ENCODE data around the gene CMTM8.

Gene CMTM8

DNA sequence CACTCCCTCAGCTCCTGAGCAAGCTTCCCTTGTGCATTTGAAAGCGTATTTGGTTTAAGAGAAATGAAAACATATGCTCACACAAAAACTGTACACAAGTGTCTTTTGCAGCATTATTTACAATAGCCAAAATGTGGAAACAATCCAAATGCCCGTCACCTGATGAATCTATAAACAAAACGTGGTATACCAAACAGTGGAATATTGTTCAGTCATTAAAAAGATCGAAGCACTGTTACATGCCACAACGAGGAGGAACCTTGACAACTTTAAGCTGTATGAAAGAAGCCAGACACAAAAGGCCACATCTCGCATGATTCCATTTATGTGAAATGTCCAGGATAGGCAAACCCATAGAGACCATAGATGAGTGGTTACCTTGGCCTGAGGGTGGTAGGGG, 81.6 kb downstream of the CMTM8 start:
- DNase-seq (ENCODE audit: low spot score), result no peak
- TF ChIP-seq CTCF (IDR thresholded peaks at IDR 0.05; ENCODE audit: extremely low read depth, insufficient read depth, missing control alignments), result no peak
- in situ Hi-C loops (cut with MboI; ENCODE audit: low pct_unique_long_range_greater_than_20kb, low sequenced_read_pairs, unreplicated experiment), result no loop called here

DNA sequence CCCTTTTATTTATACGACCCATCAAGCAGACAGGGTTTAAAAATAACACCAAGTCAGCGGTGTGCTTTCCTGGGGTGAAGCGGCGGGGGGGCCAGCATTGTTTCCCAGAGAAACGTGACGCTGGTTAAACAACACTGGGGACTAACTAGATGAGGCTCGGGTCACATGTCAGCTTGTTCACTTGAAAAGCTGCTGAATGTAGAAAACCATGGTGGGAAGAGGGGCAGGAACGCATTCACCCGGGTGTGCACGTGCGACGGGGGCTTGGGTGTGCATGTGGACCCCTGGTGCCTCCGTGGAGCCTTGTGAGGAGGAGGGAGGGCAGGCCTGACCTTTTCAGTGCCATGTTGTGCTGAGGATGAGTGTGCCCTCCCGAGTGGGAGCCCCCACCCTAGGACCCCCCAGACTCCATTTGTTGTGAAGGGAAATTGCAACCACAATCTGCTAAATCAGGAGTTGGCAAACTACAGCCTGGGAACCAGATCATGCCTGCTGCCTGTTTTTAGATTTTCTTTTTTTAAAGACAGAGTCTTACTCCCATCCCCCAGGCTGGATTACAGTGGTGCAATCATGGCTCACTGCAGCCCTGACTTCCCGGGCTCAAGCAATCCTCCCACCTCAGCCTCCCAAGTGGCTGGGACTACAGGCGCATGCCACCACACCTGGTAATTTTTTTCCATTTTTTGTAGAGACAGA, 82.8 kb downstream of the CMTM8 start:
- no peak for TF ChIP-seq CTCF (IDR thresholded peaks at IDR 0.05; ENCODE audit: extremely low read depth, insufficient read depth, missing control alignments)
- in situ Hi-C loops (cut with MboI; ENCODE audit: low pct_unique_long_range_greater_than_20kb, low sequenced_read_pairs, unreplicated experiment), result no loop called here
- no peak for DNase-seq (ENCODE audit: low spot score)

- DNase-seq (ENCODE audit: low spot score), result no peak
- in situ Hi-C loops (cut with MboI; ENCODE audit: low pct_unique_long_range_greater_than_20kb, low sequenced_read_pairs, unreplicated experiment), result no loop called here
- TF ChIP-seq CTCF (IDR thresholded peaks at IDR 0.05; ENCODE audit: extremely low read depth, insufficient read depth, missing control alignments), result no peak
Measured at GRCh38 chr3:32322311-32322710, 83.8 kb downstream of the CMTM8 start.

GRCh38 chr3:32323604-32324003, 85.1 kb downstream of the CMTM8 start:
- no peak for DNase-seq (ENCODE audit: low spot score)
- in situ Hi-C loops (cut with MboI; ENCODE audit: low pct_unique_long_range_greater_than_20kb, low sequenced_read_pairs, unreplicated experiment), result no loop called here
- no peak for TF ChIP-seq CTCF (IDR thresholded peaks at IDR 0.05; ENCODE audit: extremely low read depth, insufficient read depth, missing control alignments)

DNA sequence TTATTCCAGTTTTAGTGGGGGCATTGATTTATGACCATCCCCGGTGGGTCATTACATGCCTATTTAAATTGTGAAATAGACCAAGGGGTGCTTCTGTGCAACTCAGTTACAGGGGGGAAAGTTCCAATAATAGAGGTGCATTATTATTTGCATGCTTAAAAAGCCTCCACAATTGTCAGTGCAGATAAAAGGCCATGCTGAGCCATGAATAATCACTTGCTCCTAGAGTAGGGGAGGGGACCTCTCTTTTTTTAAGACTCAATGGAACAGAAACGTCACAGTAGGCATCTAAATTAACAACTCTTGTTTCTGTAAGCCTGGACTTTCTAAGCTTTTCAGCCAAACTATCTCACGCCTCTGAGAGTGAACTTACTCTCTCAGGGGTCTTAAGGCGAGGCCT, 86.7 kb downstream of the CMTM8 start:
- in situ Hi-C loops (cut with MboI; ENCODE audit: low pct_unique_long_range_greater_than_20kb, low sequenced_read_pairs, unreplicated experiment), result no loop called here

DNA sequence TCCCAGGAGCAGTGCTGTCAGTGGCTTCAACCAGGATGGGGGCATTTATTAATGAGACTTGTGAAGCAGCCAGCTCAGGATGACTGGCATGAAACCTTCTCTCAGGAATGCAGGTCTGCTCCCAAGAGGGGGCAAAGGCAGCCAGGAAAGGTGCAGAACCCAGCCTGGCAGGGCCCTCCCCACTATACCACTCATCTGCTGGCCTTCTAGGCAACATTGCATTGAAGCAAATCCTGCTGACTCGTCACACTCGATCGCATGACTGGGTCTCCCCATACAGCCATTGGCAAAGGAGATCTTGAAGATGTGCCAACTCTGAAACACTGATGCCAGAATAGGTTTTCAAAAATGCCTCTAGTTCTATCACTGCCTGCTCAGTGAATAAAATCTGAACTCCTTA, 87.4 kb downstream of the CMTM8 start:
- DNase-seq (ENCODE audit: low spot score), result no peak
- in situ Hi-C loops (cut with MboI; ENCODE audit: low pct_unique_long_range_greater_than_20kb, low sequenced_read_pairs, unreplicated experiment), result no loop called here
- no peak for TF ChIP-seq CTCF (IDR thresholded peaks at IDR 0.05; ENCODE audit: extremely low read depth, insufficient read depth, missing control alignments)

More for the DNA sequence above, 86.7 kb downstream of the CMTM8 start:
- TF ChIP-seq CTCF (IDR thresholded peaks at IDR 0.05; ENCODE audit: extremely low read depth, insufficient read depth, missing control alignments), result no peak
- no peak for DNase-seq (ENCODE audit: low spot score)

Measured in GM13977 (cell line).